Kidney (tissue), 14 donors: Measurements from ENCODE around the gene BCDIN3D. TPM values are rescaled to one million over a fixed set of nuclear protein-coding genes. Genes with fewer than 3 reads are reported as not detected.

Experiments used
- DNase-seq, 5 donors: peaks; one replicate each; pipeline ENCODE4 v3.0.0-alpha.2; 2013 to 2020
- FAIRE-seq: peaks from 2 replicates; lab custom pipeline; 2012; peaks lifted over from hg19 to GRCh38; lab: Jason Lieb, UNC
- H3K27ac ChIP-seq, 2 donors: one replicate each; pipeline ENCODE4 v1.7.0; 2013; ENCODE audit warnings: low read depth in 2 of 2, low read length in 2 of 2, inconsistent platforms in 1 of 2
- H3K27me3 ChIP-seq: one replicate; pipeline ENCODE4 v1.7.1; 2013; ENCODE audit warnings: low read length, inconsistent platforms; ENCODE audit not compliant: control insufficient read depth, insufficient read depth
- H3K36me3 ChIP-seq, 3 donors: one replicate each; pipeline versions ENCODE4 v1.7.0 to v1.7.1; 2013; ENCODE audit warnings: low read length in 3 of 3, control low read depth in 1 of 3, inconsistent platforms in 1 of 3; ENCODE audit not compliant: insufficient read depth in 3 of 3, control insufficient read depth in 2 of 3
- H3K4me1 ChIP-seq, 3 donors: one replicate each; pipeline versions ENCODE4 v1.7.0 to v1.7.1; 2013; ENCODE audit warnings: low read length in 3 of 3, inconsistent platforms in 1 of 3, low read depth in 1 of 3; ENCODE audit not compliant: control insufficient read depth in 2 of 3, insufficient read depth in 2 of 3
- H3K4me3 ChIP-seq, 3 donors: one replicate each; pipeline versions ENCODE4 v1.7.0 to v1.8.1; 2013; ENCODE audit warnings: low read length in 3 of 3, control low read depth in 1 of 3, inconsistent platforms in 1 of 3
- H3K9ac ChIP-seq, 3 donors: one replicate each; pipeline versions ENCODE4 v1.7.0 to v1.7.1; 2013; ENCODE audit warnings: low read length in 3 of 3, control low read depth in 1 of 3, inconsistent platforms in 1 of 3
- H3K9me3 ChIP-seq, 3 donors: one replicate each; pipeline versions ENCODE4 v1.7.0 to v1.7.1; 2013; ENCODE audit warnings: low read length in 3 of 3, control low read depth in 1 of 3, inconsistent platforms in 1 of 3; ENCODE audit not compliant: control insufficient read depth in 2 of 3, insufficient read depth in 1 of 3
- CTCF ChIP-seq: IDR thresholded peaks from 3 replicates; pipeline ENCODE4 v1.5.1; 2012; ENCODE audit warnings: mild to moderate bottlenecking, moderate library complexity, borderline replicate concordance; ENCODE audit not compliant: insufficient read depth; ENCODE audit errors: extremely low read depth
- intact Hi-C: fragments of 100-400 bp; cut with DNase I; formaldehyde crosslinking; loops from one replicate; pipeline ENCODE4 v1.11.1; 2022
- polyA plus RNA-seq: library from polyadenylated mRNA; stranded (reverse); fragments of 350-450 nt; fragmentation: Illumina TruSeq; extraction: RNeasy Lipid Tissue Mini Kit (QIAGEN cat#74804); gene quantifications from one replicate; pipeline ENCODE4 v1.2.3, GENCODE V29; 2014; ENCODE audit warnings: low read depth, low replicate concordance; ENCODE audit not compliant: insufficient read depth
- total RNA-seq: library from RNA; stranded (reverse); fragmentation: NEBNext Ultra II Directional; extraction: Animal tissue kit (Norgen Biotek cat#: 25700); gene quantifications from one replicate; pipeline ENCODE4 v1.2.1, GENCODE V29; 2021
- donor health status: control.
- donor health status: control.
- donor health status: control.
- donor health status: control.
- donor health status: control.
- donor health status: DM: yes; HTN: yes; CAD: no.
- donor health status: Normal renal cell carcinoma (clear cell type).

Gene BCDIN3D
- total and polyA plus RNA-seq, 2 donors from 2014 or later, result 4.6 to 5.1 TPM

GRCh38 chr12:49885663-49886461 is 43.0 kb upstream of the BCDIN3D start:
- Histone ChIP-seq H3K27me3 (no peaks in the 10 kb centered on the region), H3K4me3 (no peak overlapping the region), H3K27ac (no peak overlapping the region), H3K4me1 (peaks cover 0 to under 1% (median 0%) of the 10 kb centered on the region in 3 donors), H3K9me3 (no peaks in the 10 kb centered on the region), H3K36me3 (no peaks in the 10 kb centered on the region), H3K9ac (no peak overlapping the region)
- TF ChIP-seq CTCF, result no peak
- DNase-seq (peak in 2 of 5 donors; percentile 29 to 36), FAIRE-seq (no peak)
- intact Hi-C loops, result no loop called here

- intact Hi-C loops, result no loop called here
- no peak for FAIRE-seq
Observed at GRCh38 chr12:49885118-49885517, 42.2 kb upstream of the BCDIN3D start.

GRCh38 chr12:49882851-49883464 is 40.1 kb upstream of the BCDIN3D start:
- H3K4me1 ChIP-seq, result peaks cover 0 to 3% (median 0%) of the 10 kb centered on the region in 3 donors
- intact Hi-C loops, result no loop called here
- no peak overlapping the region for H3K4me3 ChIP-seq
- no peaks in the 10 kb centered on the region for H3K27me3 ChIP-seq
- H3K36me3 ChIP-seq, result peaks cover 0 to 12% (median 2%) of the 10 kb centered on the region in 3 donors
- no peak for TF ChIP-seq CTCF
- H3K27ac ChIP-seq, result no peak overlapping the region
- no peak for FAIRE-seq
- peaks cover 0 to 8% (median 0%) of the 10 kb centered on the region in 3 donors for H3K9me3 ChIP-seq
- DNase-seq, result peak in 2 of 5 donors; percentile 38 to 59
- no peak overlapping the region for H3K9ac ChIP-seq

More at GRCh38 chr12:49885118-49885517, 42.2 kb upstream of the BCDIN3D start:
- Histone ChIP-seq H3K36me3 (peaks cover 0 to 4% (median 2%) of the 10 kb centered on the region in 3 donors), H3K27me3 (no peaks in the 10 kb centered on the region), H3K27ac (no peak overlapping the region), H3K9me3 (peaks cover 0 to 2% (median 0%) of the 10 kb centered on the region in 3 donors), H3K4me1 (peaks cover 0 to 3% (median 0%) of the 10 kb centered on the region in 3 donors), H3K4me3 (no peak overlapping the region), H3K9ac (no peak overlapping the region)
- TF ChIP-seq CTCF, result no peak
- DNase-seq, result peak in 3 of 5 donors; percentile 37 to 60 (median 53)
